CD14-positive monocyte (primary cell): Measurements from ENCODE around the gene AGBL1. TPM values are rescaled to one million over a fixed set of nuclear protein-coding genes. Genes with fewer than 3 reads are reported as not detected.

ENCODE experiments used
- DNase-seq, 3 donors: peaks; one replicate each; pipeline ENCODE4 v3.0.0-alpha.2; 2011 to 2022
- H2AFZ ChIP-seq: 2 replicates; pipeline ENCODE4 v1.6.0; 2012; ENCODE audit warnings: mild to moderate bottlenecking, low read depth, low read length, inconsistent platforms; ENCODE audit not compliant: insufficient read depth, poor library complexity, severe bottlenecking
- H3K27ac ChIP-seq, 2 donors: 1 replicate in 1 of 2; 2 replicates in 1 of 2; pipeline ENCODE4 v1.5.1; 2012 to 2013; ENCODE audit warnings: low read length in 2 of 2, control low read depth in 1 of 2, inconsistent platforms in 1 of 2, low read depth in 1 of 2, mild to moderate bottlenecking in 1 of 2
- H3K27me3 ChIP-seq, 2 donors: one replicate each; pipeline versions ENCODE4 v1.6.0 to v1.6.1; 2011 to 2013; ENCODE audit warnings: low read length in 2 of 2; ENCODE audit not compliant: control insufficient read depth in 2 of 2, insufficient read depth in 2 of 2
- H3K36me3 ChIP-seq, 2 donors: replicated peaks in 1 of 2; 1 replicate in 1 of 2; 2 replicates in 1 of 2; pipeline versions ENCODE4 v1.5.1 to v1.6.1; 2012 to 2013; ENCODE audit warnings: low read length in 2 of 2, control low read depth in 1 of 2, inconsistent platforms in 1 of 2, mild to moderate bottlenecking in 1 of 2; ENCODE audit not compliant: insufficient read depth in 2 of 2, control insufficient read depth in 1 of 2
- H3K4me1 ChIP-seq, 2 donors: 1 replicate in 1 of 2; 2 replicates in 1 of 2; pipeline versions ENCODE4 v1.5.1 to v1.6.1; 2012 to 2013; ENCODE audit warnings: low read length in 2 of 2, control low read depth in 1 of 2, inconsistent platforms in 1 of 2, mild to moderate bottlenecking in 1 of 2, moderate library complexity in 1 of 2; ENCODE audit not compliant: insufficient read depth in 2 of 2, control insufficient read depth in 1 of 2
- H3K4me2 ChIP-seq: replicated peaks from 2 replicates; pipeline ENCODE3; 2012; ENCODE audit warnings: low read length, moderate library complexity, mild to moderate bottlenecking; ENCODE audit not compliant: poor library complexity, severe bottlenecking; ENCODE audit errors: extremely low read depth
- H3K4me3 ChIP-seq, 3 experiments: fragments of 200-600 bp in 1 of 3; sonication (generic) in 1 of 3; replicated peaks in 1 of 3; 1 replicate in 2 of 3; 2 replicates in 1 of 3; pipeline ENCODE4 v1.5.1; 2011 to 2013; ENCODE audit warnings: low read length in 3 of 3, mild to moderate bottlenecking in 3 of 3, control low read depth in 2 of 3, low read depth in 2 of 3, inconsistent platforms in 1 of 3, moderate library complexity in 1 of 3
- H3K79me2 ChIP-seq: 2 replicates; pipeline ENCODE4 v1.6.0; 2012; ENCODE audit warnings: mild to moderate bottlenecking, control low read depth, inconsistent platforms, low read length, moderate library complexity; ENCODE audit not compliant: insufficient read depth
- H3K9ac ChIP-seq: 2 replicates; pipeline ENCODE4 v1.6.0; 2017; ENCODE audit warnings: low read length, mild to moderate bottlenecking; ENCODE audit not compliant: insufficient read depth, poor library complexity, severe bottlenecking
- H3K9me3 ChIP-seq, 2 donors: replicated peaks in 1 of 2; 1 replicate in 1 of 2; 2 replicates in 1 of 2; pipeline versions ENCODE4 v1.5.1 to v1.6.1; 2012 to 2013; ENCODE audit warnings: low read length in 2 of 2, control low read depth in 1 of 2; ENCODE audit not compliant: control insufficient read depth in 1 of 2, insufficient read depth in 1 of 2
- H4K20me1 ChIP-seq: 2 replicates; pipeline ENCODE4 v1.6.0; 2012; ENCODE audit warnings: mild to moderate bottlenecking, low read length, control low read depth, moderate library complexity; ENCODE audit not compliant: insufficient read depth
- H3K27ac Mint-ChIP-seq, 7 donors: one replicate each; pipeline ENCODE4 v1.8.0; 2020; ENCODE audit warnings: mild to moderate bottlenecking in 7 of 7, mixed read lengths in 7 of 7, moderate library complexity in 6 of 7, inconsistent platforms in 2 of 7
- H3K27me3 Mint-ChIP-seq, 3 donors: one replicate each; pipeline ENCODE4 v1.8.0; 2021 to 2022; ENCODE audit warnings: low read depth in 3 of 3, mild to moderate bottlenecking in 3 of 3, mixed read lengths in 3 of 3, moderate library complexity in 3 of 3, inconsistent platforms in 1 of 3
- H3K36me3 Mint-ChIP-seq, 2 donors: one replicate each; pipeline ENCODE4 v1.8.0; 2020; ENCODE audit warnings: mixed read lengths in 2 of 2, inconsistent platforms in 1 of 2, mild to moderate bottlenecking in 1 of 2
- H3K4me1 Mint-ChIP-seq: one replicate; pipeline ENCODE4 v1.8.0; 2020; ENCODE audit warnings: mild to moderate bottlenecking, mixed read lengths
- H3K4me3 Mint-ChIP-seq, 2 donors: one replicate each; pipeline ENCODE4 v1.8.0; 2020; ENCODE audit warnings: mild to moderate bottlenecking in 2 of 2, mixed read lengths in 2 of 2, moderate library complexity in 1 of 2
- H3K9me3 Mint-ChIP-seq, 7 donors: one replicate each; pipeline ENCODE4 v1.8.0; 2020 to 2022; ENCODE audit warnings: mixed read lengths in 7 of 7, mild to moderate bottlenecking in 6 of 7, moderate library complexity in 6 of 7, inconsistent platforms in 2 of 7
- CTCF ChIP-seq: fragments of 200-600 bp; IDR thresholded peaks from one replicate; pipeline ENCODE4 v1.8.0; 2022; ENCODE audit warnings: antibody characterized with exemption, mild to moderate bottlenecking
- WGBS: methylation state at CpG from one replicate; pipeline ENCODE4 v1.1.5; 2013; ENCODE audit warnings: missing lambda C conversion rate; ENCODE audit not compliant: insufficient coverage; 5-methylcytosine and 5-hydroxymethylcytosine counted together
- intact Hi-C, 2 donors: fragments of 100-400 bp; cut with micrococcal nuclease; formaldehyde crosslinking; loops; one replicate each; pipeline versions ENCODE4 v1.15.0 to v1.15.1; 2023
- polyA plus RNA-seq, 3 donors: library from polyadenylated mRNA; depleted of rRNA in 1 of 3; unstranded in 2 of 3; stranded (reverse) in 1 of 3; fragments of 300-500 nt in 2 of 3; fragments of >200 nt in 1 of 3; fragmentation: Illumina TruSeq in 2 of 3; gene quantifications; 1 replicate in 2 of 3; 2 replicates in 1 of 3; pipeline ENCODE4 v1.2.3, GENCODE V29; 2012 to 2021

AGBL1 gene
- polyA plus RNA-seq, 3 donors = not detected

- H3K4me3 Mint-ChIP-seq = no peak overlapping the region
- H3K27me3 ChIP-seq = no peaks in the 10 kb centered on the region
- TF ChIP-seq CTCF = no peak
- no peak overlapping the region for H3K4me3 ChIP-seq
- H3K36me3 Mint-ChIP-seq = no peaks in the 10 kb centered on the region
- H3K4me1 ChIP-seq = no peaks in the 10 kb centered on the region
- H3K9me3 Mint-ChIP-seq = peaks cover 0 to 12% (median 0%) of the 10 kb centered on the region in 7 donors
- H3K79me2 ChIP-seq = no peaks in the 10 kb centered on the region
- no peaks in the 10 kb centered on the region for H4K20me1 ChIP-seq
- no peak overlapping the region for H3K4me2 ChIP-seq
- H3K27ac Mint-ChIP-seq = no peak overlapping the region
- no peaks in the 10 kb centered on the region for H3K9me3 ChIP-seq
- no peak overlapping the region for H2AFZ ChIP-seq
- H3K36me3 ChIP-seq = no peaks in the 10 kb centered on the region
- H3K27ac ChIP-seq = no peak overlapping the region
- DNase-seq = no peak
- peaks cover 0 to 7% (median 1%) of the 10 kb centered on the region in 3 donors for H3K27me3 Mint-ChIP-seq
- no peak overlapping the region for H3K9ac ChIP-seq
- no peaks in the 10 kb centered on the region for H3K4me1 Mint-ChIP-seq
- intact Hi-C loops = no loop called here
- 73% methylated on average over 3 of the region's 4 CpGs for WGBS
Observed at GRCh38 chr15:86059851-86060250, 19.8 kb upstream of the AGBL1 start.

DNA sequence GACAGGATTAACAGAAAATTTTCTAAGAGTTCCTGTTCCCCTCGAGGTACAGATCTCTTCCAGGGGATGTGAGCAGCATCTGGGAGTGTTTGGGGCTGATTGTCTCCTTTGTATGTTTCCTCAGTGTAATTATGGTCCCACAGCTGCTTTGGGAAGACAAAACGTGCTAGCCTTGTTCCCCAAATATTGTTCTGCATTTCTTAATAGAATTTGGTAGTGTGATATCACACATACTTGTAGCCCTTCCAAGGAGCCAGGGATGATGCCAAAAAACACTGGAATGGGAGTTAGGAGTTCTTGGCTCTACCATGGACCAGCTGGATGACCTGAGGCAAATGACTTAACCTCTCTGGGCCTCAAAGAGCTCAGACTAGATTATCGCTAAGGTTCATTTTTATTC, 19.0 kb upstream of the AGBL1 start:
- Histone ChIP-seq H3K79me2 (no peaks in the 10 kb centered on the region), H4K20me1 (no peaks in the 10 kb centered on the region), H3K9me3 (no peaks in the 10 kb centered on the region), H3K36me3 (no peaks in the 10 kb centered on the region), H3K9ac (no peak overlapping the region), H3K27me3 (no peaks in the 10 kb centered on the region), H3K4me3 (no peak overlapping the region), H3K4me2 (no peak overlapping the region), H2AFZ (no peak overlapping the region), H3K27ac (no peak overlapping the region), H3K4me1 (no peaks in the 10 kb centered on the region)
- Mint-ChIP-seq H3K4me3 (no peak overlapping the region), H3K36me3 (no peaks in the 10 kb centered on the region), H3K27ac (no peak overlapping the region), H3K27me3 (peaks cover 0 to 7% (median 1%) of the 10 kb centered on the region in 3 donors), H3K9me3 (peaks cover 0 to 12% (median 0%) of the 10 kb centered on the region in 7 donors), H3K4me1 (no peaks in the 10 kb centered on the region)
- TF ChIP-seq CTCF = no peak
- intact Hi-C loops = no loop called here
- no CpG with 5 or more reads among the region's 3 CpGs for WGBS
- DNase-seq = no peak
